Lung (tissue), 12 donors: Measurements from ENCODE around the gene ZBTB47. TPM values are rescaled to one million over a fixed set of nuclear protein-coding genes. Genes with fewer than 3 reads are reported as not detected.

ENCODE experiments used
- ATAC-seq: fragments of 200-7000 bp; cut with Tn5 transposase; one replicate; pipeline ENCODE4 v1.9.1; 2020; ENCODE audit warnings: moderate number of reproducible peaks; ENCODE audit not compliant: insufficient read depth, low FRiP score
- DNase-seq, 3 donors: peaks; one replicate each; pipeline ENCODE4 v3.0.0-alpha.2; 2013 to 2017
- H3K27ac ChIP-seq, 2 donors: one replicate each; pipeline ENCODE4 v1.5.1; 2013; ENCODE audit warnings: mild to moderate bottlenecking in 2 of 2, moderate library complexity in 2 of 2, control low read depth in 1 of 2, inconsistent platforms in 1 of 2, low read depth in 1 of 2, low read length in 1 of 2
- H3K27me3 ChIP-seq, 3 donors: one replicate each; pipeline ENCODE4 v1.5.1; 2013; ENCODE audit warnings: low read length in 2 of 3; ENCODE audit not compliant: control insufficient read depth in 3 of 3, insufficient read depth in 3 of 3
- H3K36me3 ChIP-seq, 4 donors: one replicate each; pipeline ENCODE4 v1.5.1; 2013; ENCODE audit warnings: low read length in 4 of 4, mild to moderate bottlenecking in 1 of 4, moderate library complexity in 1 of 4; ENCODE audit not compliant: control insufficient read depth in 4 of 4, insufficient read depth in 4 of 4
- H3K4me1 ChIP-seq, 5 donors: one replicate each; pipeline ENCODE4 v1.5.1; 2013; ENCODE audit warnings: low read length in 5 of 5, mild to moderate bottlenecking in 2 of 5, moderate library complexity in 1 of 5; ENCODE audit not compliant: control insufficient read depth in 5 of 5, insufficient read depth in 5 of 5
- H3K4me3 ChIP-seq: one replicate; pipeline ENCODE4 v1.5.1; 2013; ENCODE audit warnings: mild to moderate bottlenecking, control low read depth, moderate library complexity
- H3K9ac ChIP-seq, 2 donors: one replicate each; pipeline ENCODE4 v1.5.1; 2013; ENCODE audit warnings: low read length in 2 of 2, control low read depth in 1 of 2; ENCODE audit not compliant: insufficient read depth in 1 of 2
- H3K9me3 ChIP-seq, 4 donors: one replicate each; pipeline ENCODE4 v1.5.1; 2013; ENCODE audit warnings: low read length in 3 of 4, mild to moderate bottlenecking in 1 of 4, moderate library complexity in 1 of 4; ENCODE audit not compliant: control insufficient read depth in 4 of 4, insufficient read depth in 3 of 4
- WGBS, 2 donors: extraction: QIAGEN DNeasy Blood & Tissue Kit; methylation state at CpG; one replicate each; pipeline ENCODE4 v1.1.7; 2013; 5-methylcytosine and 5-hydroxymethylcytosine counted together
- polyA plus RNA-seq, 2 donors: library from polyadenylated mRNA; stranded (reverse); fragments of 200-250 nt; gene quantifications; one replicate each; pipeline ENCODE4 v1.2.1, GENCODE V29; 2013
- total RNA-seq, 2 donors: library from RNA; depleted of rRNA in 1 of 2; stranded (reverse); fragments of >200 nt in 1 of 2; gene quantifications; one replicate each; pipeline ENCODE4 v1.2.1, GENCODE V29; 2014 to 2021
- TF ChIP-seq, protein P1 (sequence below): IDR thresholded peaks from 2 replicates; pipeline ENCODE4 v1.5.1; 2012; ENCODE audit warnings: mild to moderate bottlenecking; ENCODE audit errors: control extremely low read depth, extremely low read depth
- donor health status: control.
- donor health status: control.
- donor health status: Bipolar disorder and iron deficiency.
- donor health status: healthy.
- donor health status: DM: yes; HTN: yes; CAD: no.

The ZBTB47 gene
- total and polyA plus RNA-seq, 4 donors = 8.6 to 34.1 (median 15.8) TPM

DNA sequence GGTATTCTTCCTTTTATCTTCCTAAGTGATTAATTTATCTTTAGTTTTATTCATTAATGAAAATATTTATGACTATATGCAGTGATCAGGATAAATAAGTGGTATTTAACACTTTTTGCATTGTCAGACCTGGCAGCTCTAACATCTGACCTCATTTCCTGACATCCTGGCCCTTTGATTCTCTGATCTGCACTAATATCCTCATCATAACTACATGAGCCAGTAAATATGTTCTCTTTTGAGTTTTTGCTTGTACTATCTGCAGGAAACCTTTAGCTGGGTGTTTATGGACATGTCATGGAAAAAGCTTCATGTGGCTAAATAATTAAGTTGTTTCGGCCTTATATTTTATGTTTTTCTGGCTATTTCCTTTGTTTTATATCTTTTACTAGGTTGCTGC, 42.5 kb upstream of the ZBTB47 start:
- peaks cover 0 to 13% (median 4%) of the 10 kb centered on the region in 5 donors for H3K4me1 ChIP-seq
- no peaks in the 10 kb centered on the region for H3K9me3 ChIP-seq
- TF ChIP-seq, protein P1, sequence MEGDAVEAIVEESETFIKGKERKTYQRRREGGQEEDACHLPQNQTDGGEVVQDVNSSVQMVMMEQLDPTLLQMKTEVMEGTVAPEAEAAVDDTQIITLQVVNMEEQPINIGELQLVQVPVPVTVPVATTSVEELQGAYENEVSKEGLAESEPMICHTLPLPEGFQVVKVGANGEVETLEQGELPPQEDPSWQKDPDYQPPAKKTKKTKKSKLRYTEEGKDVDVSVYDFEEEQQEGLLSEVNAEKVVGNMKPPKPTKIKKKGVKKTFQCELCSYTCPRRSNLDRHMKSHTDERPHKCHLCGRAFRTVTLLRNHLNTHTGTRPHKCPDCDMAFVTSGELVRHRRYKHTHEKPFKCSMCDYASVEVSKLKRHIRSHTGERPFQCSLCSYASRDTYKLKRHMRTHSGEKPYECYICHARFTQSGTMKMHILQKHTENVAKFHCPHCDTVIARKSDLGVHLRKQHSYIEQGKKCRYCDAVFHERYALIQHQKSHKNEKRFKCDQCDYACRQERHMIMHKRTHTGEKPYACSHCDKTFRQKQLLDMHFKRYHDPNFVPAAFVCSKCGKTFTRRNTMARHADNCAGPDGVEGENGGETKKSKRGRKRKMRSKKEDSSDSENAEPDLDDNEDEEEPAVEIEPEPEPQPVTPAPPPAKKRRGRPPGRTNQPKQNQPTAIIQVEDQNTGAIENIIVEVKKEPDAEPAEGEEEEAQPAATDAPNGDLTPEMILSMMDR = no peak
- WGBS, 2 donors = 80 to 88% methylated on average over 1 of the region's 1 CpG
- peaks cover 0 to 11% (median 7%) of the 10 kb centered on the region in 4 donors for H3K36me3 ChIP-seq
- ATAC-seq (no peak), DNase-seq (no peak)
- H3K27ac ChIP-seq = peak overlapping the region in 1 of 2 donors; percentile 70
- H3K27me3 ChIP-seq = no peaks in the 10 kb centered on the region
- H3K4me3 ChIP-seq = no peak overlapping the region
- no peak overlapping the region for H3K9ac ChIP-seq

DNA sequence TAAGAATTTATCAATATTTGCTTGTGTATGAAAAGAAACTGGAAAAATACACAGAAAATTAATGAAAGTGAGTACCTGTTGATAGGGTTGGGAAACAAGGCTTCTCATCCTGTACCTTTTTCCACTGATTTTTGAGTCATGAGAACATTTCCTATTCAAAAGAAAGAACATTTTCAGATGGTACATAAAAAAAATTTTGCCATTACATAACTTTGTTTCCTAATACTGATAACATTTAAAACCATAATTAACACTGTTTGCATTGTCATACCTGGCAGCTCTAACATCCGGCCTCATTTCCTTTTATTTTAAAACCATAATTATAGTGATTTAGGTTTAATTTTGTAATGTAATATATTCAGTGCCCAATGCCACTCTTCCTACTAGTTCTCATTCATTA, 41.3 kb upstream of the ZBTB47 start:
- TF ChIP-seq, protein P1 = no peak
- DNase-seq = no peak
- no peak for ATAC-seq
- H3K27me3 ChIP-seq = no peaks in the 10 kb centered on the region
- no peak overlapping the region for H3K9ac ChIP-seq
- H3K27ac ChIP-seq = no peak overlapping the region
- H3K36me3 ChIP-seq = peaks cover 0 to 7% (median 3%) of the 10 kb centered on the region in 4 donors
- H3K4me3 ChIP-seq = no peak overlapping the region
- peaks cover 0 to 11% (median 4%) of the 10 kb centered on the region in 5 donors for H3K4me1 ChIP-seq
- no peaks in the 10 kb centered on the region for H3K9me3 ChIP-seq
- WGBS, 2 donors = 27 to 32% methylated on average over 1 of the region's 1 CpG

DNA sequence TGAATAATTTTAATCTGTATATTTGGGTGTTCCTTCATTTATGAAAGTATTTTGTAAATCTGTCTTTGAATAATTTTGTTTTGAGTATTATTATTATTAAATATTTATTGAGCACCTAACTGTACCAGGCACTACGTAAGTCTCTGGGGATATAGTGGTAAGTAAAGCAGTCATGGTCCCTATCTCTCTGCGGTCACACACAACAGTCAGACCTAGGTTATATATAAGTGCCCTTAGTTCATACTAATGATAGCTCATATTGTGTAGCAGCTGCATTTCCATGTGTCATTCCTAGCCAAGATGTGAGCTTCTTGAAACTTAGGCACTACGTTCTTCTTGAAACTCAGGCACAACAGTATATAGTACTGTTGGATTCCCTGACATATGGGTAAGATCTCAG, 40.6 kb upstream of the ZBTB47 start:
- H3K4me3 ChIP-seq = no peak overlapping the region
- H3K4me1 ChIP-seq = peaks cover 0 to 11% (median 4%) of the 10 kb centered on the region in 5 donors
- no peak overlapping the region for H3K9ac ChIP-seq
- 89 to 92% methylated on average over 3 of the region's 3 CpGs for WGBS, 2 donors
- H3K36me3 ChIP-seq = peaks cover 0 to 7% (median 3%) of the 10 kb centered on the region in 4 donors
- no peak for ATAC-seq
- no peak for DNase-seq
- H3K27me3 ChIP-seq = no peaks in the 10 kb centered on the region
- no peaks in the 10 kb centered on the region for H3K9me3 ChIP-seq
- H3K27ac ChIP-seq = peak overlapping the region in 1 of 2 donors; percentile 60
- TF ChIP-seq, protein P1 = no peak

DNA sequence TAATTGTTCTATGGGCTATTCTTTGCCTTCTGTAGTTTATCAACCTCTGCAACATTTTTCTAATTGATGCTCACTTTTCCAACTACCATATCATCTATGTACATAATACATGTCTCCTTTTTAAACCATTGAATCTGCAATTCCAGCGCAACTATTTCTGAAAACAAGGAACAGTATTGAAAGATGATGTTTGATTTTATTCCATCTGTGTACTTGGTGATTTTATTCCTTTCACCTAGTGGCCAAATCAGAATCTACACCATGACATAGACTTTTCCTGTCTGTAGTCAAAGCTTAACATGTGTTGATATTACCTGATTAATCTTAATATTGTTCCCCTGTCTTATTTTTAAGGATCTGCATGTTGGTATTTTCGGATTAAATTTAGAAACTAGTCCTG, 40.0 kb upstream of the ZBTB47 start:
- ATAC-seq = no peak
- Histone ChIP-seq H3K27me3 (no peaks in the 10 kb centered on the region), H3K4me3 (no peak overlapping the region), H3K27ac (peak overlapping the region in 1 of 2 donors; percentile 60), H3K36me3 (peaks cover 1 to 6% (median 3%) of the 10 kb centered on the region in 4 donors), H3K9me3 (no peaks in the 10 kb centered on the region), H3K9ac (no peak overlapping the region), H3K4me1 (peaks cover 0 to 11% (median 4%) of the 10 kb centered on the region in 5 donors)
- TF ChIP-seq, protein P1 = peak; percentile 9
- WGBS, 2 donors = 85 to 88% methylated on average over 2 of the region's 2 CpGs
- no peak for DNase-seq
